ENCODE results near the gene STOX2.

DNA sequence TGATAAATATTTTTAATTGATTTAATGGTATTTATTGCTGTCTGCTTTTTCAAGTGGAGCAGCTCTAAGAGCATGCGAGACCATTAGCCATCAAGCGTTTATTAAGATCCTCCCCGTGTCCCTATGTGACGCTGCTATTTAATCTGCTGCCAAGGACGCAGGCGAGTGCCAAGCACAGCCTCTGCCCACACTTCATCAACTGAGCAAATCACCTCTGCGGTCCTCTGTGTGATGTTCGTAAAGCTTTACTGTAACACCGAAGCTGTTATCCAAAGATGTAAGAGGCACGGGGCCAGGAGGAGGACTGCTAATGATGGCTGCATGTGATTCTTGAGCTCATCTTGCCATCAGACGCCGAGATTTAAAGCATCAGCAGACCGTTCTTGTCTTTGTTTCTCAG lies 79.5 kb downstream of the STOX2 start:
- TF ChIP-seq POLR2A (IDR thresholded peaks at IDR 0.05) (no peak), CTCF (IDR thresholded peaks at IDR 0.05) (no peak)

Data from esophagus squamous epithelium (tissue), 4 donors.